Peyer's patch (tissue), 4 donors: ENCODE measurements around the gene ROR1. TPM values are rescaled to one million over a fixed set of nuclear protein-coding genes. Genes with fewer than 3 reads are reported as not detected.

Experiments
- DNase-seq, 3 donors: peaks; one replicate each; pipeline ENCODE4 v3.0.0-alpha.2; 2017 to 2019
- H3K27ac ChIP-seq, 4 donors: fragments of 200-600 bp; sonication (generic); one replicate each; pipeline ENCODE4 v1.5.1; 2016 to 2019
- H3K27me3 ChIP-seq, 2 donors: fragments of 200-600 bp; sonication (generic); one replicate each; pipeline ENCODE4 v1.5.1; 2019
- H3K36me3 ChIP-seq, 3 donors: fragments of 200-600 bp; sonication (generic); one replicate each; pipeline ENCODE4 v1.5.1; 2016 to 2019
- H3K4me1 ChIP-seq, 4 donors: fragments of 200-600 bp; sonication (generic); one replicate each; pipeline ENCODE4 v1.5.1; 2016 to 2019
- H3K4me3 ChIP-seq, 4 donors: fragments of 200-600 bp; sonication (generic); 1 replicate in 3 of 4; 2 replicates in 1 of 4; pipeline ENCODE4 v1.5.1; 2016 to 2019; ENCODE audit warnings: mild to moderate bottlenecking in 1 of 4
- H3K9me3 ChIP-seq, 4 donors: fragments of 200-600 bp; sonication (generic); one replicate each; pipeline ENCODE4 v1.5.1; 2016 to 2019; ENCODE audit warnings: mild to moderate bottlenecking in 1 of 4
- CTCF ChIP-seq, 6 experiments: fragments of 450-650 bp in 4 of 6; fragments of 200-600 bp in 2 of 6; sonication (generic) in 1 of 6; IDR thresholded peaks; one replicate each; pipeline ENCODE4 v1.5.1; 2017 to 2019; ENCODE audit warnings: antibody characterized with exemption in 6 of 6, mild to moderate bottlenecking in 3 of 6, moderate library complexity in 1 of 6
- POLR2A ChIP-seq, 2 donors: fragments of 450-650 bp; IDR thresholded peaks; one replicate each; pipeline ENCODE4 v1.5.1; 2017; ENCODE audit warnings: antibody characterized with exemption in 2 of 2, mild to moderate bottlenecking in 2 of 2, moderate library complexity in 2 of 2
- total RNA-seq, 4 donors: library from RNA; depleted of rRNA; stranded (reverse); fragments of >200 nt; gene quantifications; one replicate each; pipeline ENCODE4 v1.1.0, GENCODE V29; 2016

Gene ROR1
- total RNA-seq, 4 donors from 2014 or later = 1.2 to 7.4 (median 4.7) TPM

GRCh38 chr1:64013395-64013794 lies 239.6 kb downstream of the ROR1 start:
- Histone ChIP-seq H3K4me3 (no peak overlapping the region), H3K4me1 (no peaks in the 10 kb centered on the region), H3K9me3 (no peaks in the 10 kb centered on the region)

DNA sequence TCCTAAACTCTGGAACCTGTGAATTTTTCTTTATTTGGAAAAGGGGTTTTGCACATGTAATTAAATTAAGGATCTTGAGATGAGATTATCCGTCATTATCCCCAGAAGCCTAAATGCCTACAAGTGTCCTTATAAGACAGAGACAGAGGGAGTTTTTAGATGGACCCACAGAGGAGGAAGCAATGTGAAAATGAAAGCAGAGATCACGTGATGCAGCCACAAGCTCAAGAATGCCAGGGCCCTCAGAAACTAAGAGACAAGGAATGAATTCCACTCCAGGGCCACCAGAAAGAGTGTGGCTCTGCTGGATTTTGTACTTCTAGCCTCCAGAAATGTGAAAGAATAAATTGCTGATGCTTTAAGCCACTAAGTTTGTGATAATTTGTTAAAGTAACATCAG lies 246.0 kb downstream of the ROR1 start:
- Histone ChIP-seq H3K9me3 (no peaks in the 10 kb centered on the region), H3K4me1 (no peaks in the 10 kb centered on the region), H3K27ac (peak overlapping the region in 1 of 4 donors; percentile 35), H3K27me3 (no peaks in the 10 kb centered on the region), H3K36me3 (no peaks in the 10 kb centered on the region), H3K4me3 (no peak overlapping the region)
- TF ChIP-seq POLR2A (IDR thresholded peaks at IDR 0.05) = no peak
- TF ChIP-seq CTCF (IDR thresholded peaks at IDR 0.05) = no peak
- peak in 1 of 3 donors; percentile 47 for DNase-seq

More at GRCh38 chr1:64013395-64013794, 239.6 kb downstream of the ROR1 start:
- Histone ChIP-seq H3K36me3 (no peaks in the 10 kb centered on the region), H3K27ac (no peak overlapping the region), H3K27me3 (no peaks in the 10 kb centered on the region)
- no peak for TF ChIP-seq CTCF (IDR thresholded peaks at IDR 0.05)
- TF ChIP-seq POLR2A (IDR thresholded peaks at IDR 0.05) = no peak
- DNase-seq = no peak

DNA sequence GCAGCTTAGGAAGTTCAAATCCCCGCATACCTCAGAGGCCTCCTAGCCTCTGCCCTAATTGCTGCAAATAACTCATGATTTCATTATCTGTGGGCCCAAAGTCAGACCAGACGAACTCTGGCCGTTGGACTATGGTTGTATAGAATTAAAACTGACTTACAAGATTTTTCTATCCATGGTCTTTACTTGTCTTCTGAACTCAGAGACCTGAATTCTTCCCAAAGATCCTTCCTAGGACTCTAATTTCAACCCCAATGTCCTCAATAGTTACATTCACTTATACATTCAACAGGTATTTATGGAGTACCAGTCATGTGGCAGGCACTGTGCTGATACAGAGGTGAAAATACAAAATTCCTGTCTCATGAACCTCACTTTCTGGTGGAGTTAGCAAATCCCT lies 247.2 kb downstream of the ROR1 start:
- no peaks in the 10 kb centered on the region for H3K4me1 ChIP-seq
- H3K9me3 ChIP-seq = no peaks in the 10 kb centered on the region
- no peaks in the 10 kb centered on the region for H3K36me3 ChIP-seq
- TF ChIP-seq CTCF (IDR thresholded peaks at IDR 0.05) = no peak
- TF ChIP-seq POLR2A (IDR thresholded peaks at IDR 0.05) = no peak
- DNase-seq = no peak
- H3K27ac ChIP-seq = no peak overlapping the region
- H3K4me3 ChIP-seq = no peak overlapping the region
- no peaks in the 10 kb centered on the region for H3K27me3 ChIP-seq

- Histone ChIP-seq H3K27ac (no peak overlapping the region), H3K4me3 (no peak overlapping the region), H3K4me1 (no peaks in the 10 kb centered on the region), H3K9me3 (no peaks in the 10 kb centered on the region), H3K36me3 (no peaks in the 10 kb centered on the region), H3K27me3 (no peaks in the 10 kb centered on the region)
- DNase-seq = no peak
- no peak for TF ChIP-seq CTCF (IDR thresholded peaks at IDR 0.05)
- no peak for TF ChIP-seq POLR2A (IDR thresholded peaks at IDR 0.05)
Observed at GRCh38 chr1:64025051-64025450, 251.2 kb downstream of the ROR1 start.

DNA sequence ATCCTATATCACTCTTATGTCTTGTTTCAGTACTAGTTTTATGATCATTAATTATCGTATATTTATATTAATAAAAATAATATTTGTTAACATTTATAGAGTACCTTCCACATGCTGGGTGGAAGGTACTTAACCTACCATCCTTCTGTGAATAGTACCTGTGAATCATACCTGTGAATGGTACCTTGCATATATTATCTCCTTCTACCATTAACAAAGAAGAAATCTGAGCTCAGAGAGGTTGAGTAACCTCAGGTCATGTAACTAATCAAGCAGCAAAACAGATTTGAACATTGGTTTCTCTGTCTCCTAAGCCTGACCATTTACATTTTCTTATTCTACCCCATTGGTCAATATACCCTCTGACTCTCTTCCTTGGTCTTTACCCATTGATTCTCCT lies 255.2 kb downstream of the ROR1 start:
- TF ChIP-seq POLR2A (IDR thresholded peaks at IDR 0.05) (no peak), CTCF (IDR thresholded peaks at IDR 0.05) (no peak)
- Histone ChIP-seq H3K27ac (no peak overlapping the region), H3K27me3 (no peaks in the 10 kb centered on the region), H3K36me3 (no peaks in the 10 kb centered on the region), H3K9me3 (no peaks in the 10 kb centered on the region), H3K4me3 (no peak overlapping the region), H3K4me1 (no peaks in the 10 kb centered on the region)
- DNase-seq = no peak

- Histone ChIP-seq H3K27ac (no peak overlapping the region), H3K4me3 (no peak overlapping the region), H3K36me3 (no peaks in the 10 kb centered on the region), H3K4me1 (no peaks in the 10 kb centered on the region), H3K9me3 (no peaks in the 10 kb centered on the region), H3K27me3 (no peaks in the 10 kb centered on the region)
- TF ChIP-seq CTCF (IDR thresholded peaks at IDR 0.05) (no peak), POLR2A (IDR thresholded peaks at IDR 0.05) (no peak)
- no peak for DNase-seq
Observed at GRCh38 chr1:64030411-64030810, 256.6 kb downstream of the ROR1 start.
